HepG2 (cell line): ENCODE measurements around the gene GABRG3. TPM values are rescaled to one million over a fixed set of nuclear protein-coding genes. Genes with fewer than 3 reads are reported as not detected.

Experiments
- ATAC-seq: fragments of 200-7000 bp; cut with Tn5 transposase; 3 replicates; pipeline ENCODE4 v1.9.1; 2020; ENCODE audit warnings: mild to moderate bottlenecking, moderate library complexity
- BruUV-seq: library from RNA; stranded (reverse); fragments of 400-500 nt; replicated peaks from 2 replicates; lab custom pipeline; 2021; lab: Mats Ljungman, UMichigan
- CTCF ChIA-PET: fragments of 300-600 bp; formaldehyde crosslinking; extraction: SDS; loops from one replicate; lab custom pipeline; 2021; ENCODE audit warnings: low total read pairs, inconsistent platforms, low intra/inter-chr PET ratio; lab: Yijun Ruan, JAX
- POLR2A ChIA-PET: fragments of 350-600 bp; sonication (Branson Sonifier 250); formaldehyde crosslinking; loops from one replicate; lab custom pipeline; 2020; ENCODE audit warnings: antibody characterized with exemption, inconsistent platforms; lab: Yijun Ruan, JAX
- DNase-seq: peaks from one replicate; pipeline ENCODE4 v3.0.0-alpha.2; 2015; ENCODE audit warnings: low spot score
- FAIRE-seq: peaks from 3 replicates; lab custom pipeline; 2011; peaks lifted over from hg19 to GRCh38; lab: Jason Lieb, UNC
- H2AFZ ChIP-seq: one replicate; pipeline ENCODE4 v1.6.1; 2011; ENCODE audit warnings: low read length, inconsistent platforms
- H3K27ac ChIP-seq: fragments of 300-600 bp; 3 replicates; pipeline ENCODE4 v1.8.0; 2011; ENCODE audit warnings: mixed run types, mild to moderate bottlenecking, mixed read lengths, low read length, inconsistent platforms; ENCODE audit not compliant: insufficient read depth; ENCODE audit errors: extremely low read length
- H3K27me3 ChIP-seq, 2 experiments: fragments of 200-600 bp in 1 of 2; 2 replicates in 1 of 2; 3 replicates in 1 of 2; pipeline versions ENCODE4 v1.6.0 to v1.8.0; 2011; ENCODE audit warnings: low read length in 2 of 2, mild to moderate bottlenecking in 2 of 2, moderate library complexity in 2 of 2, inconsistent platforms in 1 of 2; ENCODE audit not compliant: insufficient read depth in 2 of 2, control insufficient read depth in 1 of 2
- H3K36me3 ChIP-seq, 2 experiments: fragments of 200-600 bp in 1 of 2; replicated peaks in 1 of 2; 2 replicates in 1 of 2; 3 replicates in 1 of 2; pipeline versions ENCODE4 v1.5.1 to v1.8.0; 2011; ENCODE audit warnings: low read length in 2 of 2, inconsistent platforms in 1 of 2; ENCODE audit not compliant: insufficient read depth in 2 of 2, control insufficient read depth in 1 of 2
- H3K4me1 ChIP-seq: 2 replicates; pipeline ENCODE4 v1.5.1; 2012; ENCODE audit warnings: low read length, inconsistent platforms; ENCODE audit not compliant: insufficient read depth
- H3K4me2 ChIP-seq: 2 replicates; pipeline ENCODE4 v1.6.0; 2011; ENCODE audit warnings: low read depth, low read length, inconsistent platforms
- H3K4me3 ChIP-seq, 3 experiments: fragments of 200-600 bp in 1 of 3; sonication (generic), shearing (Covaris generic) in 1 of 3; replicated peaks in 1 of 3; 2 replicates each; pipeline ENCODE4 v1.5.1; 2011 to 2016; ENCODE audit warnings: low read length in 3 of 3, inconsistent platforms in 2 of 3, low read depth in 2 of 3, mild to moderate bottlenecking in 2 of 3, control low read depth in 1 of 3, mixed read lengths in 1 of 3; ENCODE audit not compliant: insufficient read depth in 1 of 3
- H3K79me2 ChIP-seq: one replicate; pipeline ENCODE4 v1.6.1; 2011; ENCODE audit warnings: low read length, inconsistent platforms; ENCODE audit not compliant: insufficient read depth
- H3K9ac ChIP-seq: 2 replicates; pipeline ENCODE4 v1.6.0; 2011; ENCODE audit warnings: mild to moderate bottlenecking, low read depth, low read length, inconsistent platforms; ENCODE audit not compliant: insufficient read depth
- H3K9me3 ChIP-seq: 2 replicates; pipeline ENCODE4 v1.5.1; 2012; ENCODE audit warnings: mild to moderate bottlenecking, low read length
- H4K20me1 ChIP-seq: 2 replicates; pipeline ENCODE4 v1.6.0; 2011; ENCODE audit warnings: inconsistent platforms, mild to moderate bottlenecking, low read length, moderate library complexity; ENCODE audit not compliant: insufficient read depth
- BRCA1 ChIP-seq: sonication (generic); formaldehyde crosslinking; IDR thresholded peaks from 2 replicates; pipeline ENCODE4 v1.4.0; 2020; ENCODE audit warnings: missing genetic modification reagents
- ETV6 ChIP-seq: sonication (generic); formaldehyde crosslinking; conservative IDR thresholded peaks from 2 replicates; pipeline ENCODE4 v1.4.0; 2020; ENCODE audit warnings: missing genetic modification reagents
- FOXK1 ChIP-seq: sonication (generic); formaldehyde crosslinking; IDR thresholded peaks from 2 replicates; pipeline ENCODE4 v1.4.0; 2020; ENCODE audit warnings: low read depth, missing genetic modification reagents, borderline replicate concordance
- GATAD2A ChIP-seq: IDR thresholded peaks from 2 replicates; pipeline ENCODE4 v1.6.1; 2016
- KAT2B ChIP-seq: fragments of 150-350 bp; IDR thresholded peaks from 2 replicates; pipeline ENCODE4 v1.6.1; 2014; ENCODE audit warnings: low read depth, low read length, borderline replicate concordance
- KIAA2018 ChIP-seq: sonication (generic); formaldehyde crosslinking; IDR thresholded peaks from 2 replicates; pipeline ENCODE4 v1.5.0; 2020; ENCODE audit warnings: mild to moderate bottlenecking, missing genetic modification reagents, borderline replicate concordance
- PHB2 ChIP-seq: fragments of 450-650 bp; IDR thresholded peaks from 2 replicates; pipeline ENCODE4 v1.6.1; 2018; ENCODE audit not compliant: partially characterized antibody
- PHF8 ChIP-seq: sonication (generic); formaldehyde crosslinking; IDR thresholded peaks from 2 replicates; pipeline ENCODE4 v1.5.0; 2020; ENCODE audit warnings: missing genetic modification reagents
- RFX1 ChIP-seq: fragments of 450-650 bp; IDR thresholded peaks from 2 replicates; pipeline ENCODE4 v1.6.1; 2017
- YEATS4 ChIP-seq: sonication (generic); formaldehyde crosslinking; IDR thresholded peaks from 2 replicates; pipeline ENCODE4 v1.4.0; 2020; ENCODE audit warnings: missing genetic modification reagents, borderline replicate concordance
- ZNF235 ChIP-seq: sonication (generic); formaldehyde crosslinking; IDR thresholded peaks from 2 replicates; pipeline ENCODE4 v1.8.1; 2023; ENCODE audit warnings: mild to moderate bottlenecking, missing genetic modification reagents, borderline replicate concordance
- ZNF296 ChIP-seq: sonication (generic); formaldehyde crosslinking; conservative IDR thresholded peaks from 2 replicates; pipeline ENCODE4 v1.5.0; 2020; ENCODE audit warnings: mild to moderate bottlenecking, missing genetic modification reagents
- ZNF33B ChIP-seq: sonication (generic); formaldehyde crosslinking; IDR thresholded peaks from 2 replicates; pipeline ENCODE4 v1.5.1; 2020; ENCODE audit warnings: mild to moderate bottlenecking, missing genetic modification reagents
- WGBS: methylation state at CpG from one replicate; pipeline ENCODE4 v1.1.6; 2017; ENCODE audit warnings: low lambda C conversion rate; 5-methylcytosine and 5-hydroxymethylcytosine counted together
- in situ Hi-C: cut with HindIII; loops from 2 replicates; pipeline ENCODE4 v1.10.0; 2017; ENCODE audit warnings: low pct_unique_long_range_greater_than_20kb; ENCODE audit not compliant: extremely low pct_ligation_motif_present
- intact Hi-C: fragments of 100-400 bp; cut with micrococcal nuclease; formaldehyde crosslinking; loops from one replicate; pipeline ENCODE4 v1.10.0; 2022; ENCODE audit not compliant: unreplicated experiment
- polyA plus RNA-seq, 8 experiments: library from polyadenylated mRNA; depleted of rRNA in 3 of 8; stranded (reverse) in 7 of 8; unstranded in 1 of 8; fragments of >200 nt; fragmentation: Illumina TruSeq in 4 of 8; extraction: Trizol in 4 of 8; gene quantifications; 2 replicates each; pipeline versions ENCODE4 v1.2.1 to v1.2.3, GENCODE V29; 2011 to 2016; ENCODE audit warnings: low read depth in 4 of 8, missing spikeins in 1 of 8, mixed read lengths in 1 of 8; ENCODE audit not compliant: insufficient read depth in 1 of 8
- total RNA-seq, 5 experiments: library from RNA; depleted of rRNA; stranded (reverse); fragments of >200 nt; fragmentation: Illumina TruSeq; extraction: Trizol; gene quantifications; 2 replicates each; pipeline ENCODE4 v1.2.3, GENCODE V29; 2016; ENCODE audit warnings: low read depth in 1 of 5
- TF ChIP-seq, protein P1 (sequence below): sonication (generic); formaldehyde crosslinking; IDR thresholded peaks from 2 replicates; pipeline ENCODE4 v1.4.0; 2020; ENCODE audit warnings: missing genetic modification reagents, borderline replicate concordance

The GABRG3 gene
- total and polyA plus RNA-seq, 2 of the 13 experiments (the other 11 are each of a cell fraction or from before 2014, with no cell fraction given) = not detected

- DNase-seq = no peak
- in situ Hi-C loops = no loop called here
- no peaks in the 10 kb centered on the region for H3K79me2 ChIP-seq
- TF ChIP-seq KIAA2018 (CRISPR knock-in tag) (no peak), ZNF296 (CRISPR knock-in tag) (no peak), PHB2 (no peak), RFX1 (no peak), ZNF235 (no peak), BRCA1 (CRISPR knock-in tag) (no peak), KAT2B (no peak), YEATS4 (CRISPR knock-in tag) (no peak), FOXK1 (CRISPR knock-in tag) (no peak), GATAD2A (CRISPR knock-in tag) (no peak), PHF8 (CRISPR knock-in tag) (no peak), ETV6 (CRISPR knock-in tag) (no peak), ZNF33B (CRISPR knock-in tag) (no peak)
- TF ChIP-seq, protein P1, sequence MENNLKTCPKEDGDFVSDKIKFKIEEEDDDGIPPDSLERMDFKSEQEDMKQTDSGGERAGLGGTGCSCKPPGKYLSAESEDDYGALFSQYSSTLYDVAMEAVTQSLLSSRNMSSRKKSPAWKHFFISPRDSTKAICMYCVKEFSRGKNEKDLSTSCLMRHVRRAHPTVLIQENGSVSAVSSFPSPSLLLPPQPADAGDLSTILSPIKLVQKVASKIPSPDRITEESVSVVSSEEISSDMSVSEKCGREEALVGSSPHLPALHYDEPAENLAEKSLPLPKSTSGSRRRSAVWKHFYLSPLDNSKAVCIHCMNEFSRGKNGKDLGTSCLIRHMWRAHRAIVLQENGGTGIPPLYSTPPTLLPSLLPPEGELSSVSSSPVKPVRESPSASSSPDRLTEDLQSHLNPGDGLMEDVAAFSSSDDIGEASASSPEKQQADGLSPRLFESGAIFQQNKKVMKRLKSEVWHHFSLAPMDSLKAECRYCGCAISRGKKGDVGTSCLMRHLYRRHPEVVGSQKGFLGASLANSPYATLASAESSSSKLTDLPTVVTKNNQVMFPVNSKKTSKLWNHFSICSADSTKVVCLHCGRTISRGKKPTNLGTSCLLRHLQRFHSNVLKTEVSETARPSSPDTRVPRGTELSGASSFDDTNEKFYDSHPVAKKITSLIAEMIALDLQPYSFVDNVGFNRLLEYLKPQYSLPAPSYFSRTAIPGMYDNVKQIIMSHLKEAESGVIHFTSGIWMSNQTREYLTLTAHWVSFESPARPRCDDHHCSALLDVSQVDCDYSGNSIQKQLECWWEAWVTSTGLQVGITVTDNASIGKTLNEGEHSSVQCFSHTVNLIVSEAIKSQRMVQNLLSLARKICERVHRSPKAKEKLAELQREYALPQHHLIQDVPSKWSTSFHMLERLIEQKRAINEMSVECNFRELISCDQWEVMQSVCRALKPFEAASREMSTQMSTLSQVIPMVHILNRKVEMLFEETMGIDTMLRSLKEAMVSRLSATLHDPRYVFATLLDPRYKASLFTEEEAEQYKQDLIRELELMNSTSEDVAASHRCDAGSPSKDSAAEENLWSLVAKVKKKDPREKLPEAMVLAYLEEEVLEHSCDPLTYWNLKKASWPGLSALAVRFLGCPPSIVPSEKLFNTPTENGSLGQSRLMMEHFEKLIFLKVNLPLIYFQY (CRISPR knock-in tag) = no peak
Measured at GRCh38 chr15:27573805-27574485, 603.0 kb downstream of the GABRG3 start.

More at GRCh38 chr15:27573805-27574485, 603.0 kb downstream of the GABRG3 start:
- no peaks in the 10 kb centered on the region for H4K20me1 ChIP-seq
- H3K4me3 ChIP-seq = no peak overlapping the region
- CTCF ChIA-PET = no interaction called here
- no peak overlapping the region for H2AFZ ChIP-seq
- H3K27ac ChIP-seq = no peak overlapping the region
- intact Hi-C loops = no loop called here
- FAIRE-seq (no peak), ATAC-seq (no peak)
- no peaks in the 10 kb centered on the region for H3K36me3 ChIP-seq
- 67% methylated on average over 21 of the region's 26 CpGs for WGBS
- POLR2A ChIA-PET = no interaction called here
- no peak overlapping the region for H3K4me2 ChIP-seq
- no TSS peak for BruUV-seq
- no peak overlapping the region for H3K9ac ChIP-seq
- peaks cover 19% of the 10 kb centered on the region for H3K4me1 ChIP-seq
- H3K9me3 ChIP-seq = peaks cover 24% of the 10 kb centered on the region; the same call in 1 of the 2 replicates
- H3K27me3 ChIP-seq = no peaks in the 10 kb centered on the region
